Measurements from ENCODE around the gene TGIF2. TPM values are rescaled to one million over a fixed set of nuclear protein-coding genes. Genes with fewer than 3 reads are reported as not detected.
"Not testable (repeated sequence)": the region's sequence is repeated elsewhere in the genome, so short reads cannot be mapped to it uniquely, and the experiment has no call there.

The TGIF2 gene
- total RNA-seq, 2 donors from 2014 or later = 5.6 to 7.3 TPM

- Histone ChIP-seq H3K9me3 (no peaks in the 10 kb centered on the region), H3K4me1 (peaks cover 4% of the 10 kb centered on the region), H3K27me3 (no peaks in the 10 kb centered on the region), H3K9ac (ENCODE audit: low read depth in 2 of 2, low read length in 2 of 2) (no peak overlapping the region), H3K36me3 (no peaks in the 10 kb centered on the region), H3K27ac (peak overlapping the region; percentile 90), H3K4me3 (peak overlapping the region; percentile 98)
- TF ChIP-seq, protein P1, sequence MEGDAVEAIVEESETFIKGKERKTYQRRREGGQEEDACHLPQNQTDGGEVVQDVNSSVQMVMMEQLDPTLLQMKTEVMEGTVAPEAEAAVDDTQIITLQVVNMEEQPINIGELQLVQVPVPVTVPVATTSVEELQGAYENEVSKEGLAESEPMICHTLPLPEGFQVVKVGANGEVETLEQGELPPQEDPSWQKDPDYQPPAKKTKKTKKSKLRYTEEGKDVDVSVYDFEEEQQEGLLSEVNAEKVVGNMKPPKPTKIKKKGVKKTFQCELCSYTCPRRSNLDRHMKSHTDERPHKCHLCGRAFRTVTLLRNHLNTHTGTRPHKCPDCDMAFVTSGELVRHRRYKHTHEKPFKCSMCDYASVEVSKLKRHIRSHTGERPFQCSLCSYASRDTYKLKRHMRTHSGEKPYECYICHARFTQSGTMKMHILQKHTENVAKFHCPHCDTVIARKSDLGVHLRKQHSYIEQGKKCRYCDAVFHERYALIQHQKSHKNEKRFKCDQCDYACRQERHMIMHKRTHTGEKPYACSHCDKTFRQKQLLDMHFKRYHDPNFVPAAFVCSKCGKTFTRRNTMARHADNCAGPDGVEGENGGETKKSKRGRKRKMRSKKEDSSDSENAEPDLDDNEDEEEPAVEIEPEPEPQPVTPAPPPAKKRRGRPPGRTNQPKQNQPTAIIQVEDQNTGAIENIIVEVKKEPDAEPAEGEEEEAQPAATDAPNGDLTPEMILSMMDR (IDR thresholded peaks at IDR 0.05) = no peak
- intact Hi-C loops (cut with DNase I) = no loop called here
- peak; percentile 65 for DNase-seq
Observed at GRCh38 chr20:36607586-36608387, 34.4 kb downstream of the TGIF2 start.

DNA sequence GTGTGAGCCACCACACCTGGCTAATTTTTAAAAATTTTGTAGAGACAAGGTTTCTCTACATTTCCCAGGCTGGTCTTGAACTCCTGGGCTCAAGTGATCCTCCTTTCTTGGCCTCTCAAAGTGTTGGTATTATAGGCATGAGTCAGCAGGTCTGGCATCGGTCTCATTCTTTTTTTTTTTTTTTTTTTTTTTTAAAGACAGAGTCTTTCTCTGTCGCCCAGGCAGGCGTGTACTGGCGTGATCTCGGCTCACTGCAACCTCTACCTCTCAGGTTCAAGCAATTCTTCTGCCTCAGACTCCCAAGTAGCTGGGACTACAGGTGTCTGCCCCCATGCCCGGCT lies 35.0 kb downstream of the TGIF2 start:
- H3K27ac ChIP-seq; H3K9ac ChIP-seq (ENCODE audit: low read depth in 2 of 2, low read length in 2 of 2); H3K36me3 ChIP-seq; intact Hi-C loops (cut with DNase I); H3K27me3 ChIP-seq; H3K4me1 ChIP-seq; H3K4me3 ChIP-seq; H3K9me3 ChIP-seq; DNase-seq: not testable (repeated sequence)

DNA sequence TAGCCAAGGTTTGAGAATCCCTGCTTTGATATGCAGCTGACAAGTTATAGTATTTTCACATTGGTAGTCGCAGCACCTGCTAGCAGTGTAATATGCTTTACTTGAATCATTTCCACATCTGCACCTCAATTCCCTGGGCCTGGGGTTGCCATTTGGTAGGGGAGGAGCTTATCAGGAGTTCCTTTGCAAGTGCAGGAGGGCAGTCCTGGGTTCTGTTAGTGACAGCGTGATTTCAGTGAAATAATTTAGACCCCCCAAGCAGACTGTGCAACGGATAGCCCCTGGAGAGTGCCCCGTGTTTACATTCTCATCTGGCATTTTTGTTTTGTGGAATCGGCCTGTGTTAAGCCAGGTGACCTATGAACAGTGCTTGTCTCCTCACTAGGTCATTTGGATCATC lies 38.2 kb downstream of the TGIF2 start:
- no peak overlapping the region for H3K4me3 ChIP-seq

GRCh38 chr20:36613974-36614373 lies 40.6 kb downstream of the TGIF2 start:
- Histone ChIP-seq H3K27ac (no peak overlapping the region), H3K36me3 (peaks cover 4% of the 10 kb centered on the region), H3K9me3 (no peaks in the 10 kb centered on the region), H3K27me3 (no peaks in the 10 kb centered on the region), H3K4me3 (no peak overlapping the region), H3K9ac (ENCODE audit: low read depth in 2 of 2, low read length in 2 of 2) (no peak overlapping the region), H3K4me1 (no peaks in the 10 kb centered on the region)
- TF ChIP-seq, protein P1 (IDR thresholded peaks at IDR 0.05) = no peak
- DNase-seq = peak; percentile 34
- intact Hi-C loops (cut with DNase I) = loop anchor here (5.0 kb wide), 1 partner anchor 273 kb away; no protein-coding TSS in a partner anchor

More for the DNA sequence above, 38.2 kb downstream of the TGIF2 start:
- H3K4me1 ChIP-seq = peaks cover 4% of the 10 kb centered on the region
- no peak overlapping the region for H3K27ac ChIP-seq
- intact Hi-C loops (cut with DNase I) = loop anchor here (5.0 kb wide), 1 partner anchor 276 kb away; no protein-coding TSS in a partner anchor
- H3K9ac ChIP-seq (ENCODE audit: low read depth in 2 of 2, low read length in 2 of 2) = no peak overlapping the region
- no peaks in the 10 kb centered on the region for H3K27me3 ChIP-seq
- TF ChIP-seq, protein P1 (IDR thresholded peaks at IDR 0.05) = no peak
- H3K9me3 ChIP-seq = no peaks in the 10 kb centered on the region
- no peak for DNase-seq
- H3K36me3 ChIP-seq = peaks cover 4% of the 10 kb centered on the region

DNA sequence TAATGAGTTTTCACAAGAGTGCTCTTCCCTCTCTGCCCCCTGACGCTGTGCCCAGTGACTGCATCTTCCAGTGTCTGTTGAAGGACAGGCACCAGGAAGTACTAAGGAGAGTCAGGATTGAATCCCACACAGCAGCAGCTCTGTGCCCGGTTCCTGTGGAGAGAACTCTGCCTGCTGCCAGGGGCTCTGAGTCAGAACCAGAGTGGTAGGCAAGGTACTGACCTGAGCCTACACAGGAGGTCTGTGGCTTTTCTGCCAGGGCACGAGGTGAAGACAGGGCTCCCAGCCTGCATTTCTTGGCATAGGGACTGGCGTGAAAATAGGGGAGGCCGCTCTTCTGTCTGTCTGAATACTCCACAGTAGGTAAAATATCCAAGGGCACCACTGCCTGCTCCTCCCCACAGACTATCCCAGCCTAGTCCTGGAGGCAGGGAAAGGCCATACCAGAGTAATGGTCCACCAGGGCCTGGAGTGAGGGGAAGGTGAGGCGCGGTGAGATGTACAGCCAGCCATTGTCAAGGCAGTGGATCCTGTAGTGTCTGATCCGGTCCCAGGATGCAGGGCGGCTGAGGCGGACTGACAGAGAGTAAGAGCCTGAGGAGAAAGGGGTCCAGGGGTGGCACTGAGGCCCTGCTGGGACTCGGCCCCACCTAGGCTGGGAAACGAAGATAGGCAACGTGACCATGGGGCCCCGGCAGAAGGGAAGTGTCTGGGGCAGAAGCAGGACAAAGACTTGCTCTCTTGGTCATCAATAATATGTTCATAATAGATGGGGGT lies 41.6 kb downstream of the TGIF2 start:
- Histone ChIP-seq H3K9me3 (no peaks in the 10 kb centered on the region), H3K4me3 (no peak overlapping the region), H3K9ac (ENCODE audit: low read depth in 2 of 2, low read length in 2 of 2) (no peak overlapping the region), H3K4me1 (no peaks in the 10 kb centered on the region), H3K27ac (no peak overlapping the region), H3K27me3 (no peaks in the 10 kb centered on the region), H3K36me3 (peaks cover 4% of the 10 kb centered on the region)
- TF ChIP-seq, protein P1 (IDR thresholded peaks at IDR 0.05) = no peak
- intact Hi-C loops (cut with DNase I) = loop anchor here (5.0 kb wide), 1 partner anchor 272 kb away; no protein-coding TSS in a partner anchor
- no peak for DNase-seq
